GM12891 (cell line): Measurements from ENCODE around the gene MYRF.

Source experiments
- PAX5 ChIP-seq: IDR thresholded peaks from 2 replicates; pipeline ENCODE4 v1.6.1; 2011; ENCODE audit warnings: low read length, moderate library complexity, mild to moderate bottlenecking; ENCODE audit not compliant: insufficient read depth, severe bottlenecking
- POLR2A ChIP-seq: IDR thresholded peaks from 2 replicates; pipeline ENCODE4 v1.6.1; 2011; ENCODE audit warnings: low read depth, low read length, control low read depth
- POLR2AphosphoS5 ChIP-seq: IDR thresholded peaks from 2 replicates; pipeline ENCODE4 v1.6.1; 2011; ENCODE audit warnings: low read depth, low read length, control low read depth
- POU2F2 ChIP-seq: IDR thresholded peaks from 2 replicates; pipeline ENCODE4 v1.6.1; 2011; ENCODE audit warnings: low read depth, mild to moderate bottlenecking, control low read depth, low read length, moderate library complexity
- SPI1 ChIP-seq: IDR thresholded peaks from 2 replicates; pipeline ENCODE4 v1.6.1; 2011; ENCODE audit warnings: low read depth, low read length, control low read depth
- TAF1 ChIP-seq: IDR thresholded peaks from 2 replicates; pipeline ENCODE4 v1.6.1; 2011; ENCODE audit warnings: low read depth, low read length, control low read depth

- no peak for TF ChIP-seq POLR2A
- TF ChIP-seq PAX5 = no peak
- TF ChIP-seq POLR2AphosphoS5 = no peak
- no peak for TF ChIP-seq SPI1
- TF ChIP-seq TAF1 = no peak
- no peak for TF ChIP-seq POU2F2
Measured at GRCh38 chr11:61732705-61733104, 19.7 kb upstream of the MYRF start.
